ENCODE measurements around the gene BDNF.
A peak's percentile ranks its signal among the peaks of the same experiment; 100 is the strongest.

Gene BDNF

DNA sequence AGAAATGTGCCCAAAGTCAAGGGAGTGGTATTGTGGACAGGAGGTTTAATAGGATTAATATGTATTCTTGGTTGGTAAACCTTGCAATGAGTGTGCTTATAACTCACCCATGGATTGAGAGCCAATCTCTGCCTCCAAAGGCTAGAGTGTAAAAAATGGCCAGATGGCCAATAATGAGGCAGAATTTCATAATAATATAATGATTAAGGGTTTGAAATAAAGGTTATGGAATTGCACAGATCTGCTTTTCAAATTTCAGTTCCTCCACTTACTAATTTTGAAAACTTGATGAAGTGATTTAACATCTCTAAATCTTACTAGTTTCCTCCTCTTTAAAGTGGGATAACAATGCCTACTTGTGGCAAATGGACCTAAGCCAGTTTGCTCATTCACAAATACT, 94.8 kb downstream of the BDNF start:
- no peaks in the 10 kb centered on the region for H3K9me3 ChIP-seq (ENCODE audit: insufficient read depth, low read length)
- H3K9ac ChIP-seq (ENCODE audit: low read length): no peak overlapping the region
- H3K4me3 ChIP-seq (ENCODE audit: low read length): peak overlapping the region; percentile 4; the same call in 1 of the 2 replicates
- H3K36me3 ChIP-seq (replicated peaks; ENCODE audit: low read depth, low read length): no peaks in the 10 kb centered on the region
- no peaks in the 10 kb centered on the region for H3K79me2 ChIP-seq (ENCODE audit: low read length)
- H3K4me2 ChIP-seq (ENCODE audit: low read length): peak overlapping the region; percentile 50
- TF ChIP-seq, protein P1, sequence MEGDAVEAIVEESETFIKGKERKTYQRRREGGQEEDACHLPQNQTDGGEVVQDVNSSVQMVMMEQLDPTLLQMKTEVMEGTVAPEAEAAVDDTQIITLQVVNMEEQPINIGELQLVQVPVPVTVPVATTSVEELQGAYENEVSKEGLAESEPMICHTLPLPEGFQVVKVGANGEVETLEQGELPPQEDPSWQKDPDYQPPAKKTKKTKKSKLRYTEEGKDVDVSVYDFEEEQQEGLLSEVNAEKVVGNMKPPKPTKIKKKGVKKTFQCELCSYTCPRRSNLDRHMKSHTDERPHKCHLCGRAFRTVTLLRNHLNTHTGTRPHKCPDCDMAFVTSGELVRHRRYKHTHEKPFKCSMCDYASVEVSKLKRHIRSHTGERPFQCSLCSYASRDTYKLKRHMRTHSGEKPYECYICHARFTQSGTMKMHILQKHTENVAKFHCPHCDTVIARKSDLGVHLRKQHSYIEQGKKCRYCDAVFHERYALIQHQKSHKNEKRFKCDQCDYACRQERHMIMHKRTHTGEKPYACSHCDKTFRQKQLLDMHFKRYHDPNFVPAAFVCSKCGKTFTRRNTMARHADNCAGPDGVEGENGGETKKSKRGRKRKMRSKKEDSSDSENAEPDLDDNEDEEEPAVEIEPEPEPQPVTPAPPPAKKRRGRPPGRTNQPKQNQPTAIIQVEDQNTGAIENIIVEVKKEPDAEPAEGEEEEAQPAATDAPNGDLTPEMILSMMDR (IDR thresholded peaks at IDR 0.05; ENCODE audit: low read depth, low read length): 0 out of 2 replicates have a peak, but pooled peaks have one; percentile 7
- no peak for TF ChIP-seq EZH2phosphoT487 (IDR thresholded peaks at IDR 0.05; ENCODE audit: low read depth)
- peaks cover 4% of the 10 kb centered on the region; the same call in 1 of the 2 replicates for H4K20me1 ChIP-seq (ENCODE audit: insufficient read depth, low read length)
- peaks cover 23% of the 10 kb centered on the region for H3K4me1 ChIP-seq (ENCODE audit: low read length)
- peaks cover 10% of the 10 kb centered on the region; the same call in 1 of the 2 replicates for H3K27me3 ChIP-seq (ENCODE audit: low read depth, low read length)
- no peak overlapping the region for H2AFZ ChIP-seq (ENCODE audit: low read depth, low read length)
- no peak overlapping the region for H3K27ac ChIP-seq (ENCODE audit: low read length)
